ENCODE results near the gene NKIRAS2.

NKIRAS2 gene

DNA sequence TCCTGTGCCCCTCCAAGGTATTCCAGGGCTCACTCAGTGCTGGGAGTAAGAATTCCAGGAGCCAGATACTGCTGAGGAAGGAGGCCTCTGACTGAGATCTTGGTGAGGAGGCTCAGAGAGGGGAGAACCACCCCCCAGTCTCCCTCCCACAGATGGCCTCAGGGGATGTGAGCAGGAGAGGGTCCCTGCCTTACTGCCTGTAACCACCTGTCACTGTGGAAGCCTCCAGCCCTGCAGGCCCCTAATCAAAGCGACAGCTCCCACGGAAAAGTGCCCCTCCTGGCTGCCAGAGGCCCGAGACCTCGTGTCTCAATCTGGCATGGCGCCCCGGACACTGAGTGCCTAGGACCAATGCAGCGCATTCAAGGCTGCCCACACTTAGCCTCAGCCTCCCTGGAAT is 38.2 kb downstream of the NKIRAS2 start:
- no peak for DNase-seq

DNA sequence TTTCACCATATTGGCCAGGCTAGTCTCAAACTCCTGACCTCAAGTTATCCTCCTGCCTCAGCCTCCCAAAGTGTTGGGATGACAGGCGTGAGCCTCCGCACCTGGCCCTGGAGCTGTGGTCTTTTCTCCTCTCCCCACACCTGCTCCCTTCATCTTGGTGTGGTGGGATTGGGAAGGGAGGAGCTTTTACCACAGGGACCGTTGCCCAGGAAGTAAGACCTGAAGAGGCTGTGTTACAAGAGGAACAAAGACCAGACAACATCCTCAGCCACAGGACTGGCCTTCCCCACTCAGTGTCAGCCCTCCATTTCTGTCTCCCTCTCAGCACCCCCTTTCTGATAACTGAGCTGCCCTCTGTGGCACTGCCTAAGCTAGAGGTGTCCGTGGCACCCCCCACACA is 39.9 kb downstream of the NKIRAS2 start:
- DNase-seq: no peak

DNA sequence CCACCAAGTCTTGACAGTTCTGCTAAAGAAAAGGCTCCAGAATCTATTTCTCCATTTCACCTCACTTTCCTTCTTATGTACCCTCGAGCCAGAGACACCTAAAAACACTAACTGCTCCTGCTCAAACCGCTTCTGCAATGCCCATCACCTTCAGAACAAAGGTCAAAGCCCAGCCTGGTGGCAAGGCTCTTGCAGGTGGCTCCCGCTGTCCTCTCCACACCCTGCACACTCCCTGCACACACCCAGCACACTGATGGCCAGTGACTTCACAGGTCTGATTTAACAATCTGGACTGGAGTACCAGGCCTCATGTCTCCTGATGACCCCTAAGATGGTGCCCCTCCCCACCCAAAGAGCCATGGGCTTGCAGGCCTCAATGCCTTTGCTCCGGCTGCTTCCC is 40.3 kb downstream of the NKIRAS2 start:
- DNase-seq: no peak

DNA sequence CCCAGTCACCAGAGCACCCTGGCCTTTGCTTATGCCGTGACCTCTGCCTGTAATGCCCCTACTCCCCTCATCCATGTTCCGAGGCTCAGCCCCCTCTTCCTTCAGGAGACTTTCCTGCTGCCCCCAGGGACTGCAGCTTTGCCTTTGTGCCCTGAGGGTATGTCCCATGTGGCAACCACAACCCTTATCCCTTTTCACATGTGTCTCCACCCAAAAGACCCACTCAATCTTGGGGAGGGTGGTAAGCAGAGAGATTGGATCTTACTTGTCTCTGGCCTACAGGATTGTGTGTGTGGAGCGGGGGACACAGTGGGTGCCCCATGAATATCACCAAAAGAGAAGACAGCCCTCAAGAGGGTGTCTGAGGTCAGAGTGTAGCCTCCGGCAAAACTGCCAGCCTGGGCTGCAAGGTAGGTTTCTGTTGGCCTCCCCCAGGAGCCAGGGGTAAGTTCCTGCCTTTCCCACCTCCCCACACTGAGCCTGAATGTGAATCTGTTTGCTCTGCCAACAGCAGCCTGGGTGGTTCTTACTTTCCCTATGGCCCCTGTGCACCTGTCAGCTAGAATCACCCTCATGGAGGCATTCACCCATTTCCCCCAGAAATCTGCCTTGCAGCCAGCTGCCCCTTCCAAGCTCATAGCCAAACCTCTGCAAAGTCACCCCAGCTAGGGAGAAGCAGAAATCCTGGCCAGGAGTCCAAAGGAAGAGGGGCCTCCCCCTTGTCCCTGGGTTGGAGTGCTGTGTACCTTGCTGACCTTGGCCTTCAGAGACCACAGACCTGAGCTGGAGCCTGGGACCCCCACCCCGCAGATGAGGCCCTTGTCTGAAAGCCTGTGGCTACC is 42.0 kb downstream of the NKIRAS2 start:
- DNase-seq: no peak

DNA sequence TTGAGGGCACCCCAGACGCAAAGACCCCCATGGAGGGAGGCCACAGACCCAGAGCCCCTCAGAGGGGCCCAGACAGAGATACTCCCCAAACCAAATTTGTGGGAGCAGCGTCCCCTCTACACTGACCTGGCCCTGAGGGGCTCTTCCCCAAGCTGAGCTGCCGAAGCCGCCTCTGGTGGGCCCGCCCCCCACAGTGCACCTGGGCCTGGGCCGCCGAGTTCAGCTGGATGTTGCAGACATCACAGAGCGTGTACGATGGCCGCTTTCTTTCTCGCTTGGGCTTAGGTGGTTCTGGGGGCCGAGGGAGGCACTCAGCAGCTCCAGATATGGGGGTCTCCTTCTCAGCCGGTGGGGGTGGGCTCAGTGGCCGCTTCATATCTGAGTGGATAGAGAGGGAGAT is 42.8 kb downstream of the NKIRAS2 start:
- no peak for DNase-seq

DNA sequence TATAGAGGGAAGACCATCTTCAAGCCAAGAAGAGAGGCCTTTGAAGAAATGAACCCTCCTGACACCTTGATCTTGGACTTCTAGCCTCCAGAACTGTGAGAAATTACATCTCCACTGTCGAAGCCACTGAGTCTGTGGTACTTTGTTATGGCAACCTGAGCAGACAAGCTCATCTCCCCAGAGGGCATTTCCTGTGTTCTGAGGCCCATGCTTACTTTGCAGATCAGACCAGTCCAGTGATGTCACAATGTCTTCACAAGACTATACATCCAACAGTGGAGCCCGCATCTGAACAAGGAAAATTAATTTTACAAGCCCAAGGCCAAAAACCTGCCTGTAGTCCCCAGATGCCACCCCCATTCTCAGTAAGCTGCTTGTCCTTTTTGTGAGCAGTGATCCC is 45.3 kb downstream of the NKIRAS2 start:
- no peak for DNase-seq

DNA sequence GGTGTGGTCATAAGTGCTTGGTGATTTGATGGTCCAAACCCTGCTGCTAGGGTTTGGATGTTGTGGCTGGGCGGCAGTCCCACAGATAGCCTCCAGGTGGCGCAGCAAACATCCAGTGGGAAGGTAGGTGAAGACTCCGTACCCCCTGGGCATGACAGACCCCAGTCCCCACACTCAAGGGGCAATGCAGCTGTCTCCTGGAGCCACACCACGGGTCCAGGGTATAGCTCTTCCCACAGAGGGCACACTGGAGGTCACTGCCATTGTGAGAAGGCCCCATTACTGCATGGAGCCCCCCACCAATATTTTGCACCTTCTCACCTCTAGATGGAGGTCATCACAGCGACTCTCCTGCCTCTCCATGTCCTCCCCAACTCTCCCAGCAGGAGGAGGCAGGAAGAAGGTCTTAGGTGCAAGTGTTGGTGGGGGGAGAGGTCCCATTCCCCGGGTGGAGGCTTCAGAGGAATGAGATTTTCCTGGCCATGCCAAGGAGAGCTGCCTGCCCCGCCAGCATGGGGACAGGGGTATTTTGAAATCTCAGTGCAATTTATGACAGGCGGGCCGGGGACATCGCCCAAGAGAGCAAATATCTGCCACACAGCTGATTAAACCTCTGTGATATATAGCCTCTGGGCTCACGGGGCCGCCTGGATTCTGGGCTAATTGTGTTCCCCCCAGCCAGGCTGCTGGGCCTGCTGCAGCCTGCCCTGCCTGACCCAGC is 47.6 kb downstream of the NKIRAS2 start:
- DNase-seq: peak; percentile 59

DNA sequence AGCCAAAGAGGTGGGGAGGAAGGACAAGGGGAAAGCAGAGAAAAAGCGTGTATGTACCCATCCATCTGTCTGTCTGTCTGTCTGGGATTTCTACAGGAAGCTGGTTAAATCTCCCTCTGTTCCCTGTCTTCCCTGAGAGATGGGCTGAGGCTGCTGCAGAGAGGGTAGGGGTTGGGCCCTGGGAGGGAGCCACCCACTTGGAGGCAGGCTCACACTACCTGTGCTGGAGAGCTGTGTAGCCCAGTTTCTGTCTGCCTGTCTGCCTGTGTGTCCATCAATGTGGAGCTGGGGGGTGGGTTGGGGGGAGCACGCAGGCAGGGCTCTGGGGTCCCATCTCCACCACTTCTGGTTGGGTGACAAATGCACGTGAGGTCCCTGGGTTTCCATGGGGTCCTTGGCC is 49.1 kb downstream of the NKIRAS2 start:
- DNase-seq: peak; percentile 44

DNA sequence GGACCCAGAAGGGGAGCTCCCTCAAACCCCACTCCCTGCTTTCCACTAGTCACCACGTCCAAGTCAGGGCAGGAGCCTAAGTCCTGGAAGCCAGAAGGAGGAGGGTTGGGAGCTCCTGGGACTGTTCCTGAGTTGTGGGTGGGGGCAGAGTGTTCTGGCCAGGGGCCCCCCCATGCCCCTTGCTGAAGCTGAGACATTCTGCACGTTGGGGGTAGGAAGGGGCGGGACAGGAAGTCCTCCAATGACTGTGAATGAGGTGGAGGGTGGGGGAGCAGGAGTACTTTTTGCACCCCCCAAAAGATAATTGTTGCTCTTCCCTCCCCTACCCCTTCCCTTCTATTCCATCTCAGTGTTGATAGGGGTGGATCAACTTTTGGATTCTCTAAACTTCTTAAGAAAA is 51.9 kb downstream of the NKIRAS2 start:
- no peak for DNase-seq

DNA sequence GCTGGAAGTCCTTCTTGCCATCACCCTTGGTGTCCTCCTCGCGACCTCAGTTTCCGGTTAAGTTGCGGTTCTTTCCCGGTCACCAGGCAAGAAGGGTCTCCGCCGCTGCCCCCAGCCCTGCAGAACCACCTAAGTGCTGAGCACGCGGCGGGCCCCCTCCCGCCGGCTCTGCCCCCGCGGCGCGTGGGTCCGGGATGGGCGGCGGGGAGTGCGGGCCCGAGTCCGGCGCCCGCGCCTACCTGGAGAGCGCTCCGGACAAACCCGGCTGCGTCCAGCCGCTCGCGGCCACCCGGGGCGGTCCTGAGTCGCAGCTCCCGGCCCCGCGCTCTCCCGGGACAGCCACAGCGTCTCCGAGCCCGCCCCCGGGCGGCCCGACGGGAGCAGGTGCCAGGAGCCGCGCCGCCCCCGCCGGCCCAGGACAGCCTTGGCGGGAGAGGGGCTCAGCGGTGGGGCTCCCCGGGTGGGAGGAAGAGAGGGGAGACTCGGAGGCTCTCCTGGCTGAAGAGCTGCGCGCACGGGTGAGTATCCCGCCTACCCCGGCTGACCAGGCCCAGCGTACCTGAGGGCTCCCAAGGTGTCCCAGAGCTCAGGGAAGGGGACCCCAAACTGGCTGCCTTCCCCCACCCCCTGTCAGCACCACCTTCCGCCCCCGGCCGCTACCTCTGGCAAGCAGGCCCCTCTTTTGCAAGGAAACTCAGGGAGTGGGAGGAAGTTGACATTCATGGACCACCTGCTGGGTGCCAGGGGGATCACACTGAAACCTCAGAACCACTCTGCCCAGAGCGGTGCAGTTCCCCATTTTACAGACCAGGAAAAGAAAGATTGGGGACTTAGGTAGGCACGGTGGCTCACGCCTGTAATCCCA is 52.7 kb downstream of the NKIRAS2 start:
- peak; percentile 68 for DNase-seq
